ENCODE data around the gene ZNF185.

DNA sequence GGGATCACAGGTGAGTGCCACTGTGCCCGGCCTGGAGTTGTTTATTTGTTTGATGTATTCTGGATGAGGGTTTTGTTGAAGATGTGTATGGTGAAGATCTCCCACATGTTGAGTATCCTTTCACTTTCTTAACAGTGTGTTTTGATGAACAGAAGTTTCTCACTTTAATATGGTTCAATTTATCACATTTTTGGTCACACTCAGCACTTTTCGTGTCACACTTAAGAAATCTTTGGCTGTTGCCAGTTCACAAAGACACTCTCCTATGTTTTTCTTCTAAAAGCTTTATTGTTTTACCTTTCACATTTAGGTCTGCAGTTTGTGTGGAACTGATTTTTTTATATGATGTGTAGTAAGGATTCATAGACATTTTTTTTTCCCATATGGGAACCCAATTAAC lies 16.6 kb upstream of the ZNF185 start:
- TF ChIP-seq, protein P1, sequence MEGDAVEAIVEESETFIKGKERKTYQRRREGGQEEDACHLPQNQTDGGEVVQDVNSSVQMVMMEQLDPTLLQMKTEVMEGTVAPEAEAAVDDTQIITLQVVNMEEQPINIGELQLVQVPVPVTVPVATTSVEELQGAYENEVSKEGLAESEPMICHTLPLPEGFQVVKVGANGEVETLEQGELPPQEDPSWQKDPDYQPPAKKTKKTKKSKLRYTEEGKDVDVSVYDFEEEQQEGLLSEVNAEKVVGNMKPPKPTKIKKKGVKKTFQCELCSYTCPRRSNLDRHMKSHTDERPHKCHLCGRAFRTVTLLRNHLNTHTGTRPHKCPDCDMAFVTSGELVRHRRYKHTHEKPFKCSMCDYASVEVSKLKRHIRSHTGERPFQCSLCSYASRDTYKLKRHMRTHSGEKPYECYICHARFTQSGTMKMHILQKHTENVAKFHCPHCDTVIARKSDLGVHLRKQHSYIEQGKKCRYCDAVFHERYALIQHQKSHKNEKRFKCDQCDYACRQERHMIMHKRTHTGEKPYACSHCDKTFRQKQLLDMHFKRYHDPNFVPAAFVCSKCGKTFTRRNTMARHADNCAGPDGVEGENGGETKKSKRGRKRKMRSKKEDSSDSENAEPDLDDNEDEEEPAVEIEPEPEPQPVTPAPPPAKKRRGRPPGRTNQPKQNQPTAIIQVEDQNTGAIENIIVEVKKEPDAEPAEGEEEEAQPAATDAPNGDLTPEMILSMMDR (IDR thresholded peaks at IDR 0.05) = no peak
- no peak for TF ChIP-seq EZH2phosphoT487 (IDR thresholded peaks at IDR 0.05)
